SH-SY5Y (cell line): ENCODE results near the gene ODAPH.

Experiments used
- GATA2 ChIP-seq: IDR thresholded peaks from 2 replicates; pipeline ENCODE4 v1.6.1; 2011; ENCODE audit warnings: mild to moderate bottlenecking, low read depth, low read length
- GATA3 ChIP-seq: IDR thresholded peaks from 2 replicates; pipeline ENCODE4 v1.6.1; 2011; ENCODE audit warnings: low read depth, mild to moderate bottlenecking, low read length, moderate library complexity

- TF ChIP-seq GATA2 (no peak), GATA3 (no peak)
Measured at GRCh38 chr4:75557696-75558095, 1.8 kb downstream of the ODAPH start.
